ENCODE results near the gene DOK4.

DNA sequence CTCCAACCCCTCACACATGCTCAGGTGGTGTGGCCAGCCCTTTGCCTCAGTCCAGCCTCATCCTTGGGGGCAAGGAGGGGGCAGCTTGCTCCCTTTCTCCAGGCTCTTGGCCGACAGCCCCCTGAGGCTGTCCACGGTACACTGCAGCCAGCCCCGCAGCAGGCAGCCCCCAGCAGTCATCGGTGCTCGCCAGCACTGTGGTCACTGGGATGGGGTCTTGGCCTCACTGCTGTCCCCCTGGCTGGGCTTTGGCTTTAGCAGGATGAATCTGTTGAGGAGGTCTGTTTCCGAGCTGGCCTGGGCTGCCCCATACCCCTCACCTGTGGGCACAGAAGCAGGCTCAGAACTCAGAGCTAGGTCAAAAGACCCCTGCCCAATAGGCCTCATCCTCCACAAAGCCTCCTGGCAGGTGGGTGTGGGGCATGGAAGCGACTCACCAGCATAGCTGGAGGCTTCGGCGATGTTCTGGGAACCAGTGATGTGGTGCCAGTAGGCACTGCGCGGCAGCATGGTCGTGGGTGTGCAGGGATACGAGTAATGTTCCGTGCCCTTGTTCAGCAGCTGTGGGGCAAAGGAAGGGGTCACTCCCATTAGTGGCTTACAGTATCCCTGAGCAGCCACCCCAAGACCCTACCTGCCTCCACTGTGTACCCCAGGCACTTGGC is 13.0 kb downstream of the DOK4 start:
- TF ChIP-seq POLR2AphosphoS5 (IDR thresholded peaks at IDR 0.05) (no peak), POLR2A (IDR thresholded peaks at IDR 0.05) (no peak)
- TF ChIP-seq, protein P1, sequence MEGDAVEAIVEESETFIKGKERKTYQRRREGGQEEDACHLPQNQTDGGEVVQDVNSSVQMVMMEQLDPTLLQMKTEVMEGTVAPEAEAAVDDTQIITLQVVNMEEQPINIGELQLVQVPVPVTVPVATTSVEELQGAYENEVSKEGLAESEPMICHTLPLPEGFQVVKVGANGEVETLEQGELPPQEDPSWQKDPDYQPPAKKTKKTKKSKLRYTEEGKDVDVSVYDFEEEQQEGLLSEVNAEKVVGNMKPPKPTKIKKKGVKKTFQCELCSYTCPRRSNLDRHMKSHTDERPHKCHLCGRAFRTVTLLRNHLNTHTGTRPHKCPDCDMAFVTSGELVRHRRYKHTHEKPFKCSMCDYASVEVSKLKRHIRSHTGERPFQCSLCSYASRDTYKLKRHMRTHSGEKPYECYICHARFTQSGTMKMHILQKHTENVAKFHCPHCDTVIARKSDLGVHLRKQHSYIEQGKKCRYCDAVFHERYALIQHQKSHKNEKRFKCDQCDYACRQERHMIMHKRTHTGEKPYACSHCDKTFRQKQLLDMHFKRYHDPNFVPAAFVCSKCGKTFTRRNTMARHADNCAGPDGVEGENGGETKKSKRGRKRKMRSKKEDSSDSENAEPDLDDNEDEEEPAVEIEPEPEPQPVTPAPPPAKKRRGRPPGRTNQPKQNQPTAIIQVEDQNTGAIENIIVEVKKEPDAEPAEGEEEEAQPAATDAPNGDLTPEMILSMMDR (IDR thresholded peaks at IDR 0.05) = no peak
